ENCODE measurements around the gene SCAANT1. TPM values are rescaled to one million over a fixed set of nuclear protein-coding genes. Genes with fewer than 3 reads are reported as not detected.

Gene SCAANT1
- total RNA-seq, 4 donors from 2014 or later: not detected

DNA sequence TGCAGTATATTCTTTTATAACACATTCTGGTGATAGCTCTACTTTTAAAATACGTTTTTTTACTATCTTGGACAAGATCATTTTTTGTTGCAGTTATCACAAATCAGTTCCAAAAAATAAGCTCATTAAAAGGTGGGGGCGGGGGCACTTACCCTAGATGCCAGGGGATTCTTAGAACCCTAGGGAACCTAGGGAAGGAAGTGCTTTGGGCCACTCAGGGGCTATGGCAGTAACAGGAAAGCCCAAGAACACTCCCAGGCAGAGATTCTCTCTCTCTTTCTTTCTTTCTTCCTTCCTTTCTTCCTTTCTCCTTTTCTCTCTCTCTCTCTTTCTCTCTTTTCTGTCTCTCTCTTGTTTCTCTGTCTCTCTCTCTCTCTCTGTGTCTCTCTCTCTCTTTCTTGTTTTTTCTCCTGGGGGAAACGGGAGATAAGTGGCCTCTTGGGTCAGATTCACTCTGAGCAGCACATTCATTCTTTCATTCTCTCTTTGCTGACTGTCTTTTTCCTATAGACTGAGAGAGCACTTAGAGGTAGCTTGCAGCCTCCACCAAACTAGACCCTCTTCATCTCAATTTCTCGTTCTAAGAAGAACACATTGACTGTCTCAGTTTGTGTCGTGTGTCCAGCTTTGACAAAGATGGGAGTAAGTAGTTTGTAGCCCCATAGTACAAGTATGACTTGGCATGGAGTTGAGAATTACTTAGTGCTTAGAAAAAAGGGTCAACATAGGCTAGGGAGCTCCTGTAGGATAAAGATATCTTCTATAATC lies 16.6 kb downstream of the SCAANT1 start:
- Histone ChIP-seq H3K27ac (no peak overlapping the region), H3K9me3 (no peaks in the 10 kb centered on the region), H3K4me1 (peaks cover 0 to 29% (median 8%) of the 10 kb centered on the region in 4 donors), H3K27me3 (no peaks in the 10 kb centered on the region), H3K4me3 (no peak overlapping the region), H3K36me3 (peaks cover 0 to 27% (median 0%) of the 10 kb centered on the region in 3 donors)
- DNase-seq (ENCODE audit: low spot score in 2 of 2): no peak
- TF ChIP-seq, protein P1, sequence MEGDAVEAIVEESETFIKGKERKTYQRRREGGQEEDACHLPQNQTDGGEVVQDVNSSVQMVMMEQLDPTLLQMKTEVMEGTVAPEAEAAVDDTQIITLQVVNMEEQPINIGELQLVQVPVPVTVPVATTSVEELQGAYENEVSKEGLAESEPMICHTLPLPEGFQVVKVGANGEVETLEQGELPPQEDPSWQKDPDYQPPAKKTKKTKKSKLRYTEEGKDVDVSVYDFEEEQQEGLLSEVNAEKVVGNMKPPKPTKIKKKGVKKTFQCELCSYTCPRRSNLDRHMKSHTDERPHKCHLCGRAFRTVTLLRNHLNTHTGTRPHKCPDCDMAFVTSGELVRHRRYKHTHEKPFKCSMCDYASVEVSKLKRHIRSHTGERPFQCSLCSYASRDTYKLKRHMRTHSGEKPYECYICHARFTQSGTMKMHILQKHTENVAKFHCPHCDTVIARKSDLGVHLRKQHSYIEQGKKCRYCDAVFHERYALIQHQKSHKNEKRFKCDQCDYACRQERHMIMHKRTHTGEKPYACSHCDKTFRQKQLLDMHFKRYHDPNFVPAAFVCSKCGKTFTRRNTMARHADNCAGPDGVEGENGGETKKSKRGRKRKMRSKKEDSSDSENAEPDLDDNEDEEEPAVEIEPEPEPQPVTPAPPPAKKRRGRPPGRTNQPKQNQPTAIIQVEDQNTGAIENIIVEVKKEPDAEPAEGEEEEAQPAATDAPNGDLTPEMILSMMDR (IDR thresholded peaks at IDR 0.05): no peak
- TF ChIP-seq POLR2A (IDR thresholded peaks at IDR 0.05): no peak
- WGBS, 2 donors: 54 to 57% methylated on average over 5 of the region's 5 CpGs

DNA sequence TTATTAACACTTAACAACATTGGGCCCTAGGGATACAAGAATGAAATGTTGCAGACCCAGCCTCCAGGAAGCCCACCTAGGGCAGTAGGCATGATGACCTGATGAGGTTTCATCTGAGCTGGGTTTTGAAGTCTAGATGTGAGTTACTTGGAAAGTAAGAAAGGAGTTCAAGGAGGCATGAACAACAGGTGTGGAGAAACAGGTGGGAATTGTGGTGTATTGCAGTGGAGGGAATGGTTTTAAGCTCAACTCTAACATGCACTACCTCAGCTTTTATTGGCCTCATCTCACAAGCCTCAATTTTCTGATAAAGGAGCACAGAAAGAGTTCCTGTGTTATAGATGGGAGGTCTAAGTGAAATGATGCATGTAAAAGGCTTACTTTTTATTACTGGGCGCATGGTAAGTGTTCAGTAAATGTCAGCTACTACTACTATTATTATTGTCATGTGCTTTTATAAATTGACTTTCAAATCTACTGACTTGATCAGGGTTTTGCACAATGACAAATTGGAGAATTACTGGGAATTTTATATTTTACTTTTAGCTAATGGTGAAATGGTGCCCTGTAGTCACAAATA lies 19.3 kb downstream of the SCAANT1 start:
- H3K4me3 ChIP-seq: no peak overlapping the region
- peaks cover 0 to 29% (median 8%) of the 10 kb centered on the region in 4 donors for H3K4me1 ChIP-seq
- H3K36me3 ChIP-seq: peaks cover 0 to 6% (median 0%) of the 10 kb centered on the region in 3 donors
- DNase-seq (ENCODE audit: low spot score in 2 of 2): no peak
- TF ChIP-seq EP300 (IDR thresholded peaks at IDR 0.05) (no peak), POLR2A (IDR thresholded peaks at IDR 0.05) (no peak)
- TF ChIP-seq, protein P1 (IDR thresholded peaks at IDR 0.05): no peak
- WGBS, 2 donors: 97 to 100% methylated on average over 1 of the region's 1 CpG
- no peaks in the 10 kb centered on the region for H3K27me3 ChIP-seq
- H3K9me3 ChIP-seq: no peaks in the 10 kb centered on the region
- H3K27ac ChIP-seq: no peak overlapping the region

GRCh38 chr3:63891518-63891917 lies 20.7 kb downstream of the SCAANT1 start:
- Histone ChIP-seq H3K27ac (no peak overlapping the region), H3K4me3 (no peak overlapping the region), H3K9me3 (no peaks in the 10 kb centered on the region), H3K36me3 (peaks cover 0 to 6% (median 0%) of the 10 kb centered on the region in 3 donors), H3K27me3 (no peaks in the 10 kb centered on the region), H3K4me1 (peaks cover 0 to 30% (median 7%) of the 10 kb centered on the region in 4 donors)
- 94 to 96% methylated on average over 5 of the region's 5 CpGs for WGBS, 2 donors
- DNase-seq (ENCODE audit: low spot score in 2 of 2): no peak
- TF ChIP-seq, protein P1 (IDR thresholded peaks at IDR 0.05): no peak
- no peak for TF ChIP-seq EP300 (IDR thresholded peaks at IDR 0.05)
- TF ChIP-seq POLR2A (IDR thresholded peaks at IDR 0.05): no peak

GRCh38 chr3:63886858-63887257 lies 25.3 kb downstream of the SCAANT1 start:
- DNase-seq (ENCODE audit: low spot score in 2 of 2): no peak
- H3K9me3 ChIP-seq: no peaks in the 10 kb centered on the region
- TF ChIP-seq POLR2A (IDR thresholded peaks at IDR 0.05) (no peak), EP300 (IDR thresholded peaks at IDR 0.05) (no peak)
- TF ChIP-seq, protein P1 (IDR thresholded peaks at IDR 0.05): no peak
- WGBS, 2 donors: 45 to 58% methylated on average over 3 of the region's 3 CpGs
- H3K27me3 ChIP-seq: no peaks in the 10 kb centered on the region
- peaks cover 0 to 6% (median 0%) of the 10 kb centered on the region in 3 donors for H3K36me3 ChIP-seq
- H3K27ac ChIP-seq: no peak overlapping the region
- no peak overlapping the region for H3K4me3 ChIP-seq
- peaks cover 0 to 22% (median 0%) of the 10 kb centered on the region in 4 donors for H3K4me1 ChIP-seq

DNA sequence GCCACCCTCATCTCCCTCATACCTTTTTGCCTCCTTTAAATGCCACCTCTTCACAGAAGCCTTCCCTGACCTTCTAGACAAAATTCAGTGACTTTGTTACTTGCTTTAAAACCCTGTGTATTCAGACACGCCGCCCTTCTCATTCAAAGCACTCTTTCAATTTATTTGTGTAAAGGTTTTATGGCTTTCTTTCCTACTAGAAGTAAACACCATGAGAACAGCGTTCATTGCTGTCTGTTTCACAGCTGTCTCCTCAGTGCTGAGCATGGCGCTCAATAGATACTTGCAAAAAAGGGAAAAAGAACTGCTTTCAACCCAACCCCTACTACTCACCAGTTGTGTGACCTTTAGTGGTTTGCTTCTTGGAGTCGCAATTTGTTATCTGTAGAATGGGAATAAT lies 31.5 kb downstream of the SCAANT1 start:
- Histone ChIP-seq H3K9me3 (no peaks in the 10 kb centered on the region), H3K4me1 (peaks cover 0 to 38% (median 4%) of the 10 kb centered on the region in 4 donors), H3K27ac (no peak overlapping the region), H3K4me3 (no peak overlapping the region), H3K27me3 (no peaks in the 10 kb centered on the region), H3K36me3 (no peaks in the 10 kb centered on the region)
- DNase-seq (ENCODE audit: low spot score in 2 of 2): no peak
- 80 to 91% methylated on average over 5 of the region's 5 CpGs for WGBS, 2 donors
- TF ChIP-seq POLR2A (IDR thresholded peaks at IDR 0.05) (no peak), EP300 (IDR thresholded peaks at IDR 0.05) (no peak)
- TF ChIP-seq, protein P1 (IDR thresholded peaks at IDR 0.05): no peak
